ENCODE measurements around the gene TSSC4. TPM values are rescaled to one million over a fixed set of nuclear protein-coding genes. Genes with fewer than 3 reads are reported as not detected.

Gene TSSC4
- polyA plus RNA-seq, 4 donors = 32.5 to 47.1 (median 37.6) TPM

GRCh38 chr11:2427721-2428321, 27.3 kb downstream of the TSSC4 start:
- no peak for DNase-seq (ENCODE audit: low read depth in 4 of 4, low spot score in 3 of 4)

- DNase-seq (ENCODE audit: low read depth in 4 of 4, low spot score in 3 of 4) = peak in 1 of 4 donors; percentile 39
Measured at GRCh38 chr11:2428322-2428795, 27.8 kb downstream of the TSSC4 start.

- no peak for DNase-seq (ENCODE audit: low read depth in 4 of 4, low spot score in 3 of 4)
Measured at GRCh38 chr11:2431395-2431794, 30.8 kb downstream of the TSSC4 start.

GRCh38 chr11:2432171-2432621, 31.6 kb downstream of the TSSC4 start:
- no peak for DNase-seq (ENCODE audit: low read depth in 4 of 4, low spot score in 3 of 4)

GRCh38 chr11:2432628-2433071, 32.1 kb downstream of the TSSC4 start:
- DNase-seq (ENCODE audit: low read depth in 4 of 4, low spot score in 3 of 4) = no peak

GRCh38 chr11:2433106-2433925, 32.8 kb downstream of the TSSC4 start:
- no peak for DNase-seq (ENCODE audit: low read depth in 4 of 4, low spot score in 3 of 4)

- no peak for DNase-seq (ENCODE audit: low read depth in 4 of 4, low spot score in 3 of 4)
Measured at GRCh38 chr11:2434008-2434407, 33.5 kb downstream of the TSSC4 start.

GRCh38 chr11:2434506-2435255, 34.1 kb downstream of the TSSC4 start:
- no peak for DNase-seq (ENCODE audit: low read depth in 4 of 4, low spot score in 3 of 4)

- no peak for DNase-seq (ENCODE audit: low read depth in 4 of 4, low spot score in 3 of 4)
Measured at GRCh38 chr11:2435288-2436012, 34.9 kb downstream of the TSSC4 start.

- no peak for DNase-seq (ENCODE audit: low read depth in 4 of 4, low spot score in 3 of 4)
Measured at GRCh38 chr11:2436013-2436520, 35.5 kb downstream of the TSSC4 start.

GRCh38 chr11:2436521-2437031, 36.0 kb downstream of the TSSC4 start:
- no peak for DNase-seq (ENCODE audit: low read depth in 4 of 4, low spot score in 3 of 4)

GRCh38 chr11:2437516-2437915, 37.0 kb downstream of the TSSC4 start:
- DNase-seq (ENCODE audit: low read depth in 4 of 4, low spot score in 3 of 4) = no peak

GRCh38 chr11:2439820-2440219, 39.3 kb downstream of the TSSC4 start:
- no peak for DNase-seq (ENCODE audit: low read depth in 4 of 4, low spot score in 3 of 4)

- no peak for DNase-seq (ENCODE audit: low read depth in 4 of 4, low spot score in 3 of 4)
Measured at GRCh38 chr11:2440646-2441045, 40.1 kb downstream of the TSSC4 start.

- DNase-seq (ENCODE audit: low read depth in 4 of 4, low spot score in 3 of 4) = no peak
Measured at GRCh38 chr11:2441171-2441570, 40.6 kb downstream of the TSSC4 start.

- no peak for DNase-seq (ENCODE audit: low read depth in 4 of 4, low spot score in 3 of 4)
Measured at GRCh38 chr11:2442589-2442988, 42.0 kb downstream of the TSSC4 start.

- no peak for DNase-seq (ENCODE audit: low read depth in 4 of 4, low spot score in 3 of 4)
Measured at GRCh38 chr11:2443406-2443805, 42.9 kb downstream of the TSSC4 start.

- no peak for DNase-seq (ENCODE audit: low read depth in 4 of 4, low spot score in 3 of 4)
Measured at GRCh38 chr11:2443881-2444820, 43.6 kb downstream of the TSSC4 start, which contains the start of gene TRPM5. TSS of gene TRPM5 (minus strand) at chr11:2444514. CDS start at chr11:2423036, 21,478 bp downstream.

Measured in right renal pelvis (tissue), 4 donors.